Spleen (tissue), 11 donors: Measurements from ENCODE around the gene GIPC2. TPM values are rescaled to one million over a fixed set of nuclear protein-coding genes. Genes with fewer than 3 reads are reported as not detected.

Experiments used
- DNase-seq: peaks from one replicate; pipeline ENCODE4 v3.0.0-alpha.2; 2020
- H3K27ac ChIP-seq, 8 donors: fragments of 200-600 bp; sonication (generic) in 7 of 8; 1 replicate in 4 of 8; 2 replicates in 4 of 8; pipeline versions ENCODE4 v1.5.0 to v1.8.0; 2016 to 2021; ENCODE audit warnings: inconsistent platforms in 4 of 8, mild to moderate bottlenecking in 4 of 8, moderate library complexity in 1 of 8
- H3K27me3 ChIP-seq, 7 donors: fragments of 200-600 bp; sonication (generic) in 6 of 7; replicated peaks in 1 of 7; 1 replicate in 4 of 7; 2 replicates in 3 of 7; pipeline versions ENCODE4 v1.5.0 to v1.8.0; 2016 to 2021; ENCODE audit warnings: inconsistent platforms in 3 of 7, mild to moderate bottlenecking in 1 of 7
- H3K36me3 ChIP-seq, 6 donors: fragments of 200-600 bp; sonication (generic) in 5 of 6; 1 replicate in 4 of 6; 2 replicates in 2 of 6; pipeline versions ENCODE4 v1.5.0 to v1.8.0; 2016 to 2021; ENCODE audit warnings: inconsistent platforms in 2 of 6
- H3K4me1 ChIP-seq, 6 donors: fragments of 200-600 bp; sonication (generic) in 5 of 6; 1 replicate in 3 of 6; 2 replicates in 3 of 6; pipeline versions ENCODE4 v1.5.0 to v1.8.0; 2016 to 2021; ENCODE audit warnings: inconsistent platforms in 3 of 6
- H3K4me3 ChIP-seq, 8 donors: fragments of 200-600 bp; sonication (generic) in 7 of 8; 1 replicate in 4 of 8; 2 replicates in 4 of 8; pipeline versions ENCODE4 v1.5.0 to v1.8.0; 2016 to 2021; ENCODE audit warnings: inconsistent platforms in 4 of 8, mild to moderate bottlenecking in 4 of 8, moderate library complexity in 2 of 8
- H3K9me3 ChIP-seq, 8 donors: fragments of 200-600 bp; sonication (generic) in 7 of 8; 1 replicate in 4 of 8; 2 replicates in 4 of 8; pipeline versions ENCODE4 v1.5.0 to v1.8.0; 2016 to 2021; ENCODE audit warnings: inconsistent platforms in 4 of 8
- POLR2A ChIP-seq, 3 donors: fragments of 450-650 bp; IDR thresholded peaks; one replicate each; pipeline ENCODE4 v1.5.1; 2017; ENCODE audit warnings: antibody characterized with exemption in 3 of 3, mild to moderate bottlenecking in 1 of 3
- POLR2AphosphoS5 ChIP-seq, 3 donors: sonication (generic); formaldehyde crosslinking; IDR thresholded peaks; one replicate each; pipeline ENCODE4 v1.5.1; 2017; ENCODE audit warnings: antibody characterized with exemption in 3 of 3
- WGBS, 5 donors: extraction: QIAGEN DNeasy Blood & Tissue Kit in 3 of 5; methylation state at CpG; one replicate each; pipeline versions ENCODE4 v1.1.5 to v1.1.7; 2013 to 2018; 5-methylcytosine and 5-hydroxymethylcytosine counted together
- intact Hi-C: fragments of 100-400 bp; cut with DNase I; formaldehyde crosslinking; loops from one replicate; pipeline ENCODE4 v1.15.0; 2023; ENCODE audit warnings: low total_unique reads
- polyA plus RNA-seq, 3 donors: library from polyadenylated mRNA; stranded (reverse); fragments of 200-250 nt; gene quantifications; one replicate each; pipeline ENCODE4 v1.2.1, GENCODE V29; 2013
- total RNA-seq, 7 donors: library from RNA; depleted of rRNA in 3 of 7; stranded (reverse); fragments of >200 nt in 3 of 7; fragmentation: NEBNext Ultra II Directional in 4 of 7; extraction: Animal tissue kit (Norgen Biotek cat#: 25700) in 4 of 7; gene quantifications; one replicate each; pipeline versions ENCODE4 v1.1.0 to v1.2.1, GENCODE V29; 2016 to 2021
- TF ChIP-seq, protein P1 (sequence below), 11 experiments: fragments of 200-600 bp in 7 of 11; fragments of 450-650 bp in 4 of 11; sonication (generic) in 4 of 11; IDR thresholded peaks in 8 of 11; conservative IDR thresholded peaks in 3 of 11; 1 replicate in 7 of 11; 2 replicates in 4 of 11; pipeline versions ENCODE4 v1.4.0 to v1.8.0; 2016 to 2021; ENCODE audit warnings: antibody characterized with exemption in 11 of 11, inconsistent platforms in 4 of 11, mild to moderate bottlenecking in 1 of 11
- donor health status: healthy with polysubstance abuse.
- donor health status: DM: no; HTN: no; CAD: no; lungs with moderate emphysema.
- donor health status: DM: no; HTN: no; CAD: no.
- donor health status: Bipolar disorder and iron deficiency.
- donor health status: healthy.
- donor health status: DM: no; HTN: no; CAD: no.
- donor health status: DM: yes; HTN: yes; CAD: no.

The GIPC2 gene
- total and polyA plus RNA-seq, 10 donors: 5.5 to 49.9 (median 41.1) TPM

DNA sequence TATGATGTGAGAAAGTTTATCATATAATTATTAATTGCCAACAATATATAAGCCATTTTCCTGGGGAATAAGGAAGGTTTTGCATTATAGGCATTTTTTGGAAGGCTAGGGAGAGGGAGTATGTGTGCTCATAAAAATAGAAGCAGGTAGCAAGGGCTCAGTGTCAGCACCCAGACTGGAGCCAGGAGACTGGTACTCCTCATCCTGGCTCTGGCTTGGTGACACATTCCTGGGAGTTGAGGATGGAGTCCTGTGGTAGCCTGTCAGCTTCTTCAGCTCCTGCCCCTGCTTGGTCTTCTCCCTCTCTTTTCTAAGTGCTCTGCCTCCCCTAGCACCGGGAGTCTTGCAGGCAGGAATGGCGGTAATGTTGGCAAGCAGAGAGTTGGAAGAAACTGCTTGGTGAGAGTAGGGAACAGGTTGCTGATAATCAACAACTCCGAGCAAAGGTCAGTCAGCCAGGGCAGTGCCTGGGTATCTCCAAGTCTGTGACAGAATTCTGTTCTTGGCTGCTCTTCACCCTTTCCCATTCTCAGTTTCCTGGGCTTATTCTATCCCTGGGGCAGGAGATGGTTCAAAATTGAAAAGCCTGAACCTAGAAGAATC is 23.0 kb downstream of the GIPC2 start:
- H3K27me3 ChIP-seq: no peaks in the 10 kb centered on the region
- intact Hi-C loops: no loop called here
- H3K4me3 ChIP-seq: no peak overlapping the region
- H3K4me1 ChIP-seq: no peaks in the 10 kb centered on the region
- TF ChIP-seq POLR2AphosphoS5 (IDR thresholded peaks at IDR 0.05) (no peak), POLR2A (IDR thresholded peaks at IDR 0.05) (no peak)
- TF ChIP-seq, protein P1, sequence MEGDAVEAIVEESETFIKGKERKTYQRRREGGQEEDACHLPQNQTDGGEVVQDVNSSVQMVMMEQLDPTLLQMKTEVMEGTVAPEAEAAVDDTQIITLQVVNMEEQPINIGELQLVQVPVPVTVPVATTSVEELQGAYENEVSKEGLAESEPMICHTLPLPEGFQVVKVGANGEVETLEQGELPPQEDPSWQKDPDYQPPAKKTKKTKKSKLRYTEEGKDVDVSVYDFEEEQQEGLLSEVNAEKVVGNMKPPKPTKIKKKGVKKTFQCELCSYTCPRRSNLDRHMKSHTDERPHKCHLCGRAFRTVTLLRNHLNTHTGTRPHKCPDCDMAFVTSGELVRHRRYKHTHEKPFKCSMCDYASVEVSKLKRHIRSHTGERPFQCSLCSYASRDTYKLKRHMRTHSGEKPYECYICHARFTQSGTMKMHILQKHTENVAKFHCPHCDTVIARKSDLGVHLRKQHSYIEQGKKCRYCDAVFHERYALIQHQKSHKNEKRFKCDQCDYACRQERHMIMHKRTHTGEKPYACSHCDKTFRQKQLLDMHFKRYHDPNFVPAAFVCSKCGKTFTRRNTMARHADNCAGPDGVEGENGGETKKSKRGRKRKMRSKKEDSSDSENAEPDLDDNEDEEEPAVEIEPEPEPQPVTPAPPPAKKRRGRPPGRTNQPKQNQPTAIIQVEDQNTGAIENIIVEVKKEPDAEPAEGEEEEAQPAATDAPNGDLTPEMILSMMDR (IDR thresholded peaks at IDR 0.05 in 8 of 11, conservative IDR thresholded peaks at IDR 0.05 in 3 of 11): no peak
- H3K36me3 ChIP-seq: no peaks in the 10 kb centered on the region
- 72 to 97% (median 82%) methylated on average over 3 of the region's 3 CpGs for WGBS, 5 donors
- peak overlapping the region in 2 of 8 donors; percentile 9 to 22 for H3K27ac ChIP-seq
- no peak for DNase-seq
- no peaks in the 10 kb centered on the region for H3K9me3 ChIP-seq

DNA sequence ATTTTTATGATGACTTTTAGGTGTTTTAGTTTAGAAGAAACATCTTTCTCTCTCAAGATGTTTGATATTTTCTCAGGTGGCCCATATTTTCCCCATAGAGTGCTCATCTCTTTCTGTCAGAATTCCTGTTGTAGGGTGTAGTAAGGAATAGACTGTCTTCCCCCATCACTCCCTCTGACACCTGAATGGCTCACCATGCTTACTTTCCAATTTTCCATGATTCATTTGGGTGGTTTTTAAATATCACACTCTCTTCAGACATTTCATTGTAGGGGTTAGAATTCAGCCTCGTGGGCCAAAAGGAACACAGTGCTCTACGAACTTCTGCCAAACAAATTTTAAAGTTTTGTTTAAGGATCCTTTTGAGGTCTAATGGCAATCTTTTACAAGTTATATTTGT is 24.0 kb downstream of the GIPC2 start:
- no peak for DNase-seq
- Histone ChIP-seq H3K36me3 (no peaks in the 10 kb centered on the region), H3K9me3 (no peaks in the 10 kb centered on the region), H3K27me3 (no peaks in the 10 kb centered on the region), H3K27ac (peak overlapping the region in 2 of 8 donors; percentile 16 to 43), H3K4me1 (no peaks in the 10 kb centered on the region), H3K4me3 (no peak overlapping the region)
- 87 to 97% (median 92%) methylated on average over 2 of the region's 2 CpGs for WGBS, 5 donors
- TF ChIP-seq POLR2A (IDR thresholded peaks at IDR 0.05): no peak
- no peak for TF ChIP-seq POLR2AphosphoS5 (IDR thresholded peaks at IDR 0.05)
- TF ChIP-seq, protein P1 (IDR thresholded peaks at IDR 0.05 in 8 of 11, conservative IDR thresholded peaks at IDR 0.05 in 3 of 11): no peak
- intact Hi-C loops: no loop called here

DNA sequence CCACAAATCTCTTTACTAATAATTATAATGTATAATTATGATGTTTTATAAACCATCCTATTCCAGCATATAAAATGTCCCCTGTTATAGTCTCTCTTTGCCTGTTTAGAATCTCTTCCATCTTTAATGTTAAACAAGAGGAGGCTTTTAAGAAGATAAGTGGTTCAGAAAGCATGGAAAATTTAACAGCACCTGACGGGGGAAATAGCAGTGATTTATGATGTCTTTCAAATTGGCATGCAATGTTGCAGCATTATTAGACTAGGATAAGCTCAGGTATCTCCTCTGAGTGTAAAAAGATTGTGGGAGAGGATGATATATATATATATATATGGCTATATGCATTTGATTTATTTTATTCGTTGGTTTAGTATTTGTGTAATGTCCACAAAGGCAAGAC is 24.4 kb downstream of the GIPC2 start:
- H3K36me3 ChIP-seq: no peaks in the 10 kb centered on the region

DNA sequence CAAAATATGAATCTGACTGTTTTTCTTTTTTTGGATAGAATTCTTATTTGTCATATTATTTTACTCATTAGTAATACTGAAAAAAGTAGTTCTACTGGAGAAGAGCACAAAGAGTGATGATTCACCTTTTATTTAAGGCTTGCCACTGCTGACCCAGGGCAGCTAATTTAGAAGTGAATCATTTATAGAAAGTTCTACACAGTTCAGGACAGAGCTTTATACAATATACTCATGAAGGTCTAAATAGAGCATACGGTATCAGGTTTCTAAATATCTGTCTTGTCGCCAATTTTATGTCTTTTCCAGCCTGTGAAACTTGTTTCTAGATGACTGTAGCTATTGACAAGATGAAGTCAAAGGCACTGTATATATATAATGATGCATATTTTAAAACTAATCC is 25.0 kb downstream of the GIPC2 start:
- TF ChIP-seq POLR2AphosphoS5 (IDR thresholded peaks at IDR 0.05) (no peak), POLR2A (IDR thresholded peaks at IDR 0.05) (no peak)
- TF ChIP-seq, protein P1 (IDR thresholded peaks at IDR 0.05 in 8 of 11, conservative IDR thresholded peaks at IDR 0.05 in 3 of 11): no peak
- Histone ChIP-seq H3K4me3 (no peak overlapping the region), H3K4me1 (no peaks in the 10 kb centered on the region), H3K27ac (peak overlapping the region in 1 of 8 donors; percentile 43), H3K36me3 (no peaks in the 10 kb centered on the region), H3K9me3 (no peaks in the 10 kb centered on the region), H3K27me3 (no peaks in the 10 kb centered on the region)
- 58 to 70% (median 66%) methylated on average over 2 of the region's 2 CpGs for WGBS, 5 donors
- DNase-seq: no peak
- intact Hi-C loops: no loop called here

More for the DNA sequence above, 24.4 kb downstream of the GIPC2 start:
- no peak for DNase-seq
- 68 to 83% (median 78%) methylated on average over 2 of the region's 2 CpGs for WGBS, 5 donors
- H3K4me3 ChIP-seq: no peak overlapping the region
- no peak for TF ChIP-seq POLR2AphosphoS5 (IDR thresholded peaks at IDR 0.05)
- TF ChIP-seq, protein P1 (IDR thresholded peaks at IDR 0.05 in 8 of 11, conservative IDR thresholded peaks at IDR 0.05 in 3 of 11): no peak
- TF ChIP-seq POLR2A (IDR thresholded peaks at IDR 0.05): no peak
- H3K27me3 ChIP-seq: no peaks in the 10 kb centered on the region
- no peaks in the 10 kb centered on the region for H3K4me1 ChIP-seq
- H3K9me3 ChIP-seq: no peaks in the 10 kb centered on the region
- intact Hi-C loops: no loop called here
- H3K27ac ChIP-seq: peak overlapping the region in 1 of 8 donors; percentile 43
